Neural progenitor cell (in vitro differentiated cells): ENCODE measurements around the gene PGBD4. TPM values are rescaled to one million over a fixed set of nuclear protein-coding genes. Genes with fewer than 3 reads are reported as not detected.

Source experiments
- DNase-seq: peaks from one replicate; pipeline ENCODE4 v3.0.0-alpha.2; 2016; ENCODE audit warnings: low spot score
- H2AFZ ChIP-seq: fragments of 200-600 bp; sonication (generic); replicated peaks from 2 replicates; pipeline ENCODE4 v1.6.1; 2016; ENCODE audit warnings: antibody characterized with exemption
- H3F3A ChIP-seq: fragments of 200-600 bp; sonication (generic); 2 replicates; pipeline ENCODE4 v1.6.1; 2016; ENCODE audit warnings: antibody characterized with exemption, low read depth
- H3K27ac ChIP-seq: fragments of 200-600 bp; sonication (generic); 2 replicates; pipeline ENCODE4 v1.5.1; 2016; ENCODE audit warnings: mild to moderate bottlenecking
- H3K27me3 ChIP-seq: fragments of 200-600 bp; sonication (generic); 2 replicates; pipeline ENCODE4 v1.6.1; 2016; ENCODE audit warnings: mild to moderate bottlenecking, moderate library complexity
- H3K36me3 ChIP-seq: fragments of 200-600 bp; sonication (generic); 2 replicates; pipeline ENCODE4 v1.5.1; 2016
- H3K4me1 ChIP-seq: fragments of 200-600 bp; sonication (generic); 2 replicates; pipeline ENCODE4 v1.6.1; 2016; ENCODE audit warnings: mixed run types
- H3K4me2 ChIP-seq: fragments of 200-600 bp; sonication (generic); 2 replicates; pipeline ENCODE4 v1.6.1; 2016
- H3K4me3 ChIP-seq: fragments of 200-600 bp; sonication (generic); 2 replicates; pipeline ENCODE4 v1.5.1; 2016
- H3K79me2 ChIP-seq: fragments of 200-600 bp; sonication (generic); 2 replicates; pipeline ENCODE4 v1.6.1; 2016; ENCODE audit warnings: low read depth
- H3K9ac ChIP-seq: fragments of 200-600 bp; sonication (generic); 2 replicates; pipeline ENCODE4 v1.6.1; 2016
- H3K9me3 ChIP-seq: fragments of 200-600 bp; sonication (generic); 2 replicates; pipeline ENCODE4 v1.5.1; 2016; ENCODE audit warnings: low read depth
- H4K20me1 ChIP-seq: fragments of 200-600 bp; sonication (generic); 2 replicates; pipeline ENCODE4 v1.6.1; 2016; ENCODE audit warnings: low read depth
- H3K27ac Mint-ChIP-seq: 3 replicates; pipeline ENCODE4 v1.8.0; 2021; ENCODE audit warnings: mixed read lengths
- H3K27me3 Mint-ChIP-seq: 2 replicates; pipeline ENCODE4 v1.8.0; 2022; ENCODE audit warnings: low read depth, mild to moderate bottlenecking, inconsistent platforms, moderate library complexity, mixed read lengths; ENCODE audit not compliant: insufficient read depth
- H3K36me3 Mint-ChIP-seq: 3 replicates; pipeline ENCODE4 v1.8.0; 2021; ENCODE audit warnings: mixed read lengths
- H3K4me1 Mint-ChIP-seq: 3 replicates; pipeline ENCODE4 v1.8.0; 2021; ENCODE audit warnings: mixed read lengths
- H3K4me3 Mint-ChIP-seq: 3 replicates; pipeline ENCODE4 v1.8.0; 2021; ENCODE audit warnings: mild to moderate bottlenecking, moderate library complexity, mixed read lengths
- H3K9me3 Mint-ChIP-seq: 3 replicates; pipeline ENCODE4 v1.8.0; 2020; ENCODE audit warnings: mixed read lengths
- CTCF ChIP-seq: fragments of 200-600 bp; sonication (generic); IDR thresholded peaks from 2 replicates; pipeline ENCODE4 v1.5.1; 2017; ENCODE audit warnings: antibody characterized with exemption, mild to moderate bottlenecking
- EZH2 ChIP-seq: fragments of 200-600 bp; sonication (generic); IDR thresholded peaks from 2 replicates; pipeline ENCODE4 v1.6.1; 2017; ENCODE audit warnings: antibody characterized with exemption, mild to moderate bottlenecking, moderate library complexity
- EZH2phosphoT487 ChIP-seq: fragments of 200-600 bp; sonication (generic); IDR thresholded peaks from 2 replicates; pipeline ENCODE4 v1.6.1; 2017; ENCODE audit warnings: antibody characterized with exemption
- total RNA-seq: library from RNA; depleted of rRNA; stranded (reverse); fragments of >200 nt; gene quantifications from 2 replicates; pipeline ENCODE4 v1.2.3, GENCODE V29; 2015; ENCODE audit warnings: low replicate concordance

The PGBD4 gene
- total RNA-seq, 1 donor from 2014 or later = 1.7 TPM

DNA sequence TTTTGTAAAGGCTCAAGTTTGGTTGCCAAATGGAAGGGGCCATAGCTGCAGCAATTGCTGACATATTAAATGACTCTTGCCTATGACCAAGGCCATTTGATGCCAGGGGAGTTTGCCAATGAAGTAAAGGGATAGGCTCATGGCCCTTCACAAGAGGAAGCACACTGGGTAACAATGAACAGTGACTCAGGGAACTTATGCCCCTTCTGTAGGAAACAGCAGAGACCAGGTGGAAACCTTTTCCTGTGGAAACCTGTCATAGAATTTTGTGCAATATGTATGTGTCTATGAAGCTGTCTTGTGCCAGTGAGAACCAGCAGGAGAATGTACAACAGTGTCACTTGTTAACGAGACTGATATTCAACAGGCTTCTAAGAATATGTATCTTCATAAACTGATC, 37.4 kb upstream of the PGBD4 start:
- Histone ChIP-seq H3K27ac (no peak overlapping the region), H3K4me3 (no peak overlapping the region), H3F3A (no peaks in the 10 kb centered on the region), H3K4me2 (no peak overlapping the region), H2AFZ (no peak overlapping the region), H3K9me3 (no peaks in the 10 kb centered on the region), H4K20me1 (no peaks in the 10 kb centered on the region), H3K79me2 (no peaks in the 10 kb centered on the region), H3K36me3 (no peaks in the 10 kb centered on the region), H3K27me3 (no peaks in the 10 kb centered on the region), H3K4me1 (no peaks in the 10 kb centered on the region), H3K9ac (no peak overlapping the region)
- DNase-seq = no peak
- no peak overlapping the region for H3K4me3 Mint-ChIP-seq
- H3K27ac Mint-ChIP-seq = no peak overlapping the region
- H3K36me3 Mint-ChIP-seq = no peaks in the 10 kb centered on the region
- TF ChIP-seq EZH2 (no peak), CTCF (no peak), EZH2phosphoT487 (no peak)
- peaks cover 3% of the 10 kb centered on the region for H3K4me1 Mint-ChIP-seq
- H3K9me3 Mint-ChIP-seq = no peaks in the 10 kb centered on the region
- peaks cover 2% of the 10 kb centered on the region for H3K27me3 Mint-ChIP-seq

DNA sequence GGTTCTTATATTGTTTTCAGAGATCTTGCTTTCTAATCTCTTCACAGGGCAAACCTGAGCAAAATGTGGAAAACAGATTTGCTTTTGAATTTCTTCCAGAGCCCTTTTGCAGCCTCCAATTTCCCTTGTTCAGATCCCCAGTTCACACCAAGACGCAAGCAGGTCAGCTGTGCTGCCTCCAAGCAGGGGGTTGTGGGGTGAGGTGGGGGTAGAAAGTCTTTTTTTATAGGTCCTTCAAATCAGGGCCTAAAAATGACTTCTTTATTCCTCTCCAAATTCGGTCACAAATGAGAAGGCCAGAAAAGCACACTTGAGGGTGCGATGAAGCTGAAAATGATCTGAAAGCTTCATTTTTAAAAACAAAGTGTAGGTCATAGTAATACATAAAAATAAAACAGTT, 36.6 kb upstream of the PGBD4 start:
- H4K20me1 ChIP-seq = no peaks in the 10 kb centered on the region
- no peaks in the 10 kb centered on the region for H3F3A ChIP-seq
- no peak for TF ChIP-seq EZH2phosphoT487
- no peak for TF ChIP-seq EZH2
- TF ChIP-seq CTCF = no peak
- peak overlapping the region; percentile 37 for H3K27ac Mint-ChIP-seq
- H3K27me3 Mint-ChIP-seq = peaks cover 2% of the 10 kb centered on the region
- no peaks in the 10 kb centered on the region for H3K9me3 Mint-ChIP-seq
- peaks cover 3% of the 10 kb centered on the region for H3K4me1 Mint-ChIP-seq
- no peak overlapping the region for H3K4me3 ChIP-seq
- H3K36me3 Mint-ChIP-seq = no peaks in the 10 kb centered on the region
- H3K4me2 ChIP-seq = no peak overlapping the region
- H3K9me3 ChIP-seq = no peaks in the 10 kb centered on the region
- no peaks in the 10 kb centered on the region for H3K27me3 ChIP-seq
- no peaks in the 10 kb centered on the region for H3K4me1 ChIP-seq
- H2AFZ ChIP-seq = no peak overlapping the region
- H3K9ac ChIP-seq = no peak overlapping the region
- no peaks in the 10 kb centered on the region for H3K79me2 ChIP-seq
- H3K4me3 Mint-ChIP-seq = no peak overlapping the region
- H3K36me3 ChIP-seq = no peaks in the 10 kb centered on the region
- no peak for DNase-seq
- no peak overlapping the region for H3K27ac ChIP-seq

DNA sequence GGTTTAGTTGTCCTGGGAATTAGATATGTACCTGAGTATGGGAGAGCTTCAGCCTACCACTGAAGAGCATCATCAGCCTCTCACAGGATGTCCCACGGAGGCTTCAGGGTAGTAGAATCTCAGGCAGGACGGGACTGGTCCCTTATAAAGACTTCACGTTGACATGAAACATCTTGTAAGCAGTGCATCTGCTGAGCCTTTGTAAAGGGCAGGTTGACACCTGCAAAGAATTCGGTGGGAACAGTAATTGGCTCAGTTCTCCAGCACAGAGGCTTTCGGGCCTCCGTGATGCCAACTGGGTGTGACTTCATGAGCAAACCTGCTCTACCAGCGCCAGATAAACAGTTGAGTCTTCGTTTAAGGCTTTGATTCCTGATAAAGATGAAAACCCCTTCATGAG, 35.9 kb upstream of the PGBD4 start:
- no peak overlapping the region for H3K27ac ChIP-seq
- H3K36me3 ChIP-seq = no peaks in the 10 kb centered on the region
- Mint-ChIP-seq H3K27me3 (peaks cover 2% of the 10 kb centered on the region), H3K27ac (no peak overlapping the region), H3K4me3 (no peak overlapping the region), H3K4me1 (peaks cover 3% of the 10 kb centered on the region), H3K9me3 (no peaks in the 10 kb centered on the region), H3K36me3 (no peaks in the 10 kb centered on the region)
- no peak for DNase-seq
- H2AFZ ChIP-seq = no peak overlapping the region
- TF ChIP-seq EZH2 (no peak), EZH2phosphoT487 (no peak), CTCF (no peak)
- no peaks in the 10 kb centered on the region for H3K79me2 ChIP-seq
- H4K20me1 ChIP-seq = no peaks in the 10 kb centered on the region
- no peaks in the 10 kb centered on the region for H3K9me3 ChIP-seq
- no peak overlapping the region for H3K4me3 ChIP-seq
- H3K9ac ChIP-seq = no peak overlapping the region
- H3K27me3 ChIP-seq = no peaks in the 10 kb centered on the region
- H3F3A ChIP-seq = no peaks in the 10 kb centered on the region
- H3K4me1 ChIP-seq = no peaks in the 10 kb centered on the region
- no peak overlapping the region for H3K4me2 ChIP-seq
